IPS-18a (cell line): ENCODE measurements around the gene GMDS.

ENCODE experiments used
- H3K27ac ChIP-seq: one replicate; pipeline ENCODE4 v1.5.1; 2013; ENCODE audit warnings: low read length
- H3K27me3 ChIP-seq: one replicate; pipeline ENCODE4 v1.6.1; 2013; ENCODE audit warnings: mild to moderate bottlenecking, low read length; ENCODE audit not compliant: control insufficient read depth, insufficient read depth
- H3K36me3 ChIP-seq: one replicate; pipeline ENCODE4 v1.6.1; 2013; ENCODE audit warnings: low read depth, low read length; ENCODE audit not compliant: control insufficient read depth
- H3K4me1 ChIP-seq: one replicate; pipeline ENCODE4 v1.6.1; 2013; ENCODE audit warnings: low read depth, low read length; ENCODE audit not compliant: control insufficient read depth
- H3K4me3 ChIP-seq: one replicate; pipeline ENCODE4 v1.5.1; 2013; ENCODE audit warnings: low read length
- H3K9ac ChIP-seq: one replicate; pipeline ENCODE4 v1.6.1; 2013; ENCODE audit warnings: mild to moderate bottlenecking, low read length, moderate library complexity
- H3K9me3 ChIP-seq: one replicate; pipeline ENCODE4 v1.6.1; 2013; ENCODE audit warnings: low read depth, low read length; ENCODE audit not compliant: control insufficient read depth

GMDS gene

GRCh38 chr6:2124260-2124709, 121.1 kb downstream of the GMDS start:
- Histone ChIP-seq H3K9ac (no peak overlapping the region), H3K4me1 (peaks cover 3% of the 10 kb centered on the region), H3K4me3 (no peak overlapping the region), H3K27me3 (no peaks in the 10 kb centered on the region), H3K27ac (no peak overlapping the region), H3K36me3 (no peaks in the 10 kb centered on the region), H3K9me3 (no peaks in the 10 kb centered on the region)

GRCh38 chr6:2120912-2121311, 124.5 kb downstream of the GMDS start:
- no peaks in the 10 kb centered on the region for H3K36me3 ChIP-seq
- no peak overlapping the region for H3K4me3 ChIP-seq
- no peak overlapping the region for H3K9ac ChIP-seq
- H3K27ac ChIP-seq, result no peak overlapping the region
- H3K27me3 ChIP-seq, result no peaks in the 10 kb centered on the region
- no peaks in the 10 kb centered on the region for H3K9me3 ChIP-seq
- no peaks in the 10 kb centered on the region for H3K4me1 ChIP-seq

- Histone ChIP-seq H3K36me3 (no peaks in the 10 kb centered on the region), H3K9ac (no peak overlapping the region), H3K9me3 (no peaks in the 10 kb centered on the region), H3K4me3 (no peak overlapping the region), H3K27ac (no peak overlapping the region), H3K27me3 (no peaks in the 10 kb centered on the region), H3K4me1 (no peaks in the 10 kb centered on the region)
These were observed 126.1 kb downstream of the GMDS start for GRCh38 chr6:2119275-2119674.

- no peaks in the 10 kb centered on the region for H3K36me3 ChIP-seq
- no peak overlapping the region for H3K9ac ChIP-seq
- H3K4me3 ChIP-seq, result no peak overlapping the region
- H3K9me3 ChIP-seq, result no peaks in the 10 kb centered on the region
- H3K27ac ChIP-seq, result no peak overlapping the region
- no peaks in the 10 kb centered on the region for H3K27me3 ChIP-seq
- H3K4me1 ChIP-seq, result no peaks in the 10 kb centered on the region
These were observed 127.3 kb downstream of the GMDS start for GRCh38 chr6:2118136-2118535.

GRCh38 chr6:2117447-2117846, 128.0 kb downstream of the GMDS start:
- Histone ChIP-seq H3K36me3 (no peaks in the 10 kb centered on the region), H3K27ac (no peak overlapping the region), H3K4me1 (no peaks in the 10 kb centered on the region), H3K4me3 (no peak overlapping the region), H3K9me3 (no peaks in the 10 kb centered on the region), H3K27me3 (no peaks in the 10 kb centered on the region), H3K9ac (no peak overlapping the region)

GRCh38 chr6:2116496-2116895, 128.9 kb downstream of the GMDS start:
- Histone ChIP-seq H3K27ac (no peak overlapping the region), H3K36me3 (no peaks in the 10 kb centered on the region), H3K4me1 (no peaks in the 10 kb centered on the region), H3K4me3 (no peak overlapping the region), H3K9ac (no peak overlapping the region), H3K27me3 (no peaks in the 10 kb centered on the region), H3K9me3 (no peaks in the 10 kb centered on the region)

GRCh38 chr6:2114100-2114499, 131.3 kb downstream of the GMDS start:
- Histone ChIP-seq H3K9ac (no peak overlapping the region), H3K9me3 (no peaks in the 10 kb centered on the region), H3K27me3 (no peaks in the 10 kb centered on the region), H3K27ac (no peak overlapping the region), H3K4me3 (no peak overlapping the region), H3K4me1 (no peaks in the 10 kb centered on the region), H3K36me3 (no peaks in the 10 kb centered on the region)

GRCh38 chr6:2111162-2111677, 134.2 kb downstream of the GMDS start:
- no peak overlapping the region for H3K27ac ChIP-seq
- no peaks in the 10 kb centered on the region for H3K4me1 ChIP-seq
- H3K4me3 ChIP-seq, result no peak overlapping the region
- H3K9me3 ChIP-seq, result no peaks in the 10 kb centered on the region
- H3K9ac ChIP-seq, result no peak overlapping the region
- no peaks in the 10 kb centered on the region for H3K27me3 ChIP-seq
- H3K36me3 ChIP-seq, result no peaks in the 10 kb centered on the region

GRCh38 chr6:2110504-2110903, 134.9 kb downstream of the GMDS start:
- no peaks in the 10 kb centered on the region for H3K27me3 ChIP-seq
- no peaks in the 10 kb centered on the region for H3K9me3 ChIP-seq
- H3K4me1 ChIP-seq, result no peaks in the 10 kb centered on the region
- H3K36me3 ChIP-seq, result no peaks in the 10 kb centered on the region
- H3K4me3 ChIP-seq, result no peak overlapping the region
- no peak overlapping the region for H3K9ac ChIP-seq
- no peak overlapping the region for H3K27ac ChIP-seq

- Histone ChIP-seq H3K4me3 (no peak overlapping the region), H3K27ac (no peak overlapping the region), H3K9ac (no peak overlapping the region)
These were observed 135.6 kb downstream of the GMDS start for GRCh38 chr6:2109796-2110195.

GRCh38 chr6:2108700-2109306, 136.6 kb downstream of the GMDS start:
- no peaks in the 10 kb centered on the region for H3K4me1 ChIP-seq
- H3K36me3 ChIP-seq, result no peaks in the 10 kb centered on the region
- no peak overlapping the region for H3K4me3 ChIP-seq
- H3K9ac ChIP-seq, result no peak overlapping the region
- H3K9me3 ChIP-seq, result no peaks in the 10 kb centered on the region
- no peaks in the 10 kb centered on the region for H3K27me3 ChIP-seq
- no peak overlapping the region for H3K27ac ChIP-seq

More at GRCh38 chr6:2109796-2110195, 135.6 kb downstream of the GMDS start:
- no peaks in the 10 kb centered on the region for H3K9me3 ChIP-seq
- no peaks in the 10 kb centered on the region for H3K27me3 ChIP-seq
- H3K4me1 ChIP-seq, result no peaks in the 10 kb centered on the region
- H3K36me3 ChIP-seq, result no peaks in the 10 kb centered on the region

- Histone ChIP-seq H3K36me3 (no peaks in the 10 kb centered on the region), H3K4me3 (no peak overlapping the region), H3K27ac (no peak overlapping the region), H3K9ac (no peak overlapping the region), H3K27me3 (no peaks in the 10 kb centered on the region), H3K4me1 (no peaks in the 10 kb centered on the region), H3K9me3 (no peaks in the 10 kb centered on the region)
These were observed 140.9 kb downstream of the GMDS start for GRCh38 chr6:2104524-2104880.
